Fibroblast of lung (primary cell): ENCODE data around the gene ZEB2. TPM values are rescaled to one million over a fixed set of nuclear protein-coding genes. Genes with fewer than 3 reads are reported as not detected.

ENCODE experiments used
- DNase-seq, 2 donors: peaks; one replicate each; pipeline versions ENCODE4 v3.0.0 to v3.0.0-alpha.2; 2010; ENCODE audit warnings: low read depth in 2 of 2
- H2AFZ ChIP-seq: 2 replicates; pipeline ENCODE4 v1.5.1; 2012; ENCODE audit warnings: low read length, control low read depth, inconsistent platforms
- H3K27ac ChIP-seq: 2 replicates; pipeline ENCODE4 v1.5.1; 2011; ENCODE audit warnings: low read length, control low read depth; ENCODE audit not compliant: insufficient read depth
- H3K27me3 ChIP-seq: 2 replicates; pipeline ENCODE4 v1.5.1; 2011; ENCODE audit warnings: mild to moderate bottlenecking, low read length; ENCODE audit not compliant: control insufficient read depth, insufficient read depth
- H3K36me3 ChIP-seq: 2 replicates; pipeline ENCODE4 v1.5.1; 2011; ENCODE audit warnings: low read length; ENCODE audit not compliant: control insufficient read depth, insufficient read depth
- H3K4me1 ChIP-seq: 2 replicates; pipeline ENCODE4 v1.5.1; 2011; ENCODE audit warnings: low read length; ENCODE audit not compliant: control insufficient read depth, insufficient read depth; ENCODE audit errors: extremely low read depth
- H3K4me2 ChIP-seq: 2 replicates; pipeline ENCODE4 v1.5.1; 2011; ENCODE audit warnings: low read length, control low read depth; ENCODE audit not compliant: insufficient read depth; ENCODE audit errors: extremely low read depth
- H3K4me3 ChIP-seq, 4 experiments: fragments of 200-600 bp in 1 of 4; sonication (generic) in 1 of 4; replicated peaks in 1 of 4; 2 replicates each; pipeline ENCODE4 v1.5.1; 2011 to 2016; ENCODE audit warnings: low read length in 4 of 4, low read depth in 3 of 4, mild to moderate bottlenecking in 3 of 4, control low read depth in 2 of 4, inconsistent platforms in 1 of 4, mixed read lengths in 1 of 4; ENCODE audit not compliant: insufficient read depth in 1 of 4; ENCODE audit errors: control extremely low read depth in 1 of 4
- H3K79me2 ChIP-seq: 2 replicates; pipeline ENCODE4 v1.5.1; 2012; ENCODE audit warnings: mild to moderate bottlenecking, low read length, inconsistent platforms; ENCODE audit not compliant: control insufficient read depth, insufficient read depth
- H3K9ac ChIP-seq: 2 replicates; pipeline ENCODE4 v1.5.1; 2011; ENCODE audit warnings: mild to moderate bottlenecking, low read length, control low read depth; ENCODE audit not compliant: insufficient read depth
- H3K9me3 ChIP-seq: 2 replicates; pipeline ENCODE4 v1.5.1; 2012; ENCODE audit warnings: low read depth, low read length; ENCODE audit not compliant: control insufficient read depth, insufficient read depth
- H4K20me1 ChIP-seq: 2 replicates; pipeline ENCODE4 v1.5.1; 2011; ENCODE audit warnings: low read length; ENCODE audit not compliant: control insufficient read depth, insufficient read depth; ENCODE audit errors: extremely low read depth
- EZH2 ChIP-seq: IDR thresholded peaks from 2 replicates; pipeline ENCODE4 v1.5.1; 2012; ENCODE audit warnings: low read length, control low read depth, mild to moderate bottlenecking; ENCODE audit errors: missing control alignments
- polyA plus RNA-seq, 2 donors: library from polyadenylated mRNA; depleted of rRNA in 1 of 2; stranded (reverse) in 1 of 2; unstranded in 1 of 2; fragments of >200 nt; gene quantifications; 2 replicates each; pipeline ENCODE4 v1.2.1, GENCODE V29; 2011 to 2012; ENCODE audit warnings: missing spikeins in 1 of 2
- total RNA-seq: library from RNA; depleted of rRNA; stranded (reverse); fragments of >200 nt; gene quantifications from 2 replicates; pipeline ENCODE4 v1.2.1, GENCODE V29; 2014
- TF ChIP-seq, protein P1 (sequence below), 2 donors: IDR thresholded peaks in 1 of 2; conservative IDR thresholded peaks in 1 of 2; 1 replicate in 1 of 2; 2 replicates in 1 of 2; pipeline ENCODE4 v1.5.1; 2011 to 2012; ENCODE audit warnings: low read length in 2 of 2, control low read depth in 1 of 2, inconsistent platforms in 1 of 2, low read depth in 1 of 2, mild to moderate bottlenecking in 1 of 2

Gene ZEB2
- total and polyA plus RNA-seq, 2 donors (not counting 1 experiment from before 2014, with no cell fraction given), result 91.0 to 130 TPM

DNA sequence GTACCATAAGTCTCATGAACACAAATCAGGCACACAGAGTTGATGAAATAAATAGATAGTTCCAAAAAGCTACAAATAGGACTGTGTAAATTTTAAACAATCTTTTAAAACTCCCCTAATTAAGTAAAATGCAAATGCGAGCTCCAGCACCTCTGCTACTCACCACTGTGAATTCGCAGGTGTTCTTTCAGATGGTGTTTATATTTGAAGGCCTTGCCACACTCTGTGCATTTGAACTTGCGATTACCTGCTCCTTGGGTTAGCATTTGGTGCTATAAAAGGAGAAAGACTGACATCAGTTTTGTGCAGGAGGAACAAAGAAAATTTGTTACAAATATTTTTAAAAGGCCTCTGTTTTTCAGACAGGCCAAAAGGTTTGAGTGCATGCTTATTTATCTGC is 118.9 kb downstream of the ZEB2 start:
- H3K79me2 ChIP-seq, result no peaks in the 10 kb centered on the region
- no peaks in the 10 kb centered on the region for H3K9me3 ChIP-seq
- no peak overlapping the region for H3K27ac ChIP-seq
- no peak for TF ChIP-seq EZH2
- TF ChIP-seq, protein P1, sequence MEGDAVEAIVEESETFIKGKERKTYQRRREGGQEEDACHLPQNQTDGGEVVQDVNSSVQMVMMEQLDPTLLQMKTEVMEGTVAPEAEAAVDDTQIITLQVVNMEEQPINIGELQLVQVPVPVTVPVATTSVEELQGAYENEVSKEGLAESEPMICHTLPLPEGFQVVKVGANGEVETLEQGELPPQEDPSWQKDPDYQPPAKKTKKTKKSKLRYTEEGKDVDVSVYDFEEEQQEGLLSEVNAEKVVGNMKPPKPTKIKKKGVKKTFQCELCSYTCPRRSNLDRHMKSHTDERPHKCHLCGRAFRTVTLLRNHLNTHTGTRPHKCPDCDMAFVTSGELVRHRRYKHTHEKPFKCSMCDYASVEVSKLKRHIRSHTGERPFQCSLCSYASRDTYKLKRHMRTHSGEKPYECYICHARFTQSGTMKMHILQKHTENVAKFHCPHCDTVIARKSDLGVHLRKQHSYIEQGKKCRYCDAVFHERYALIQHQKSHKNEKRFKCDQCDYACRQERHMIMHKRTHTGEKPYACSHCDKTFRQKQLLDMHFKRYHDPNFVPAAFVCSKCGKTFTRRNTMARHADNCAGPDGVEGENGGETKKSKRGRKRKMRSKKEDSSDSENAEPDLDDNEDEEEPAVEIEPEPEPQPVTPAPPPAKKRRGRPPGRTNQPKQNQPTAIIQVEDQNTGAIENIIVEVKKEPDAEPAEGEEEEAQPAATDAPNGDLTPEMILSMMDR (conservative IDR thresholded peaks at IDR 0.05 in 1 of 2, IDR thresholded peaks at IDR 0.05 in 1 of 2; ENCODE audit: low read depth in 1 of 2, low read length in 2 of 2), result no peak
- peaks cover 16% of the 10 kb centered on the region for H3K4me1 ChIP-seq
- no peak for DNase-seq
- no peak overlapping the region for H3K4me3 ChIP-seq
- no peak overlapping the region for H3K9ac ChIP-seq
- H4K20me1 ChIP-seq, result no peaks in the 10 kb centered on the region
- H3K36me3 ChIP-seq, result peaks cover 16% of the 10 kb centered on the region
- H2AFZ ChIP-seq, result no peak overlapping the region
- H3K4me2 ChIP-seq, result no peak overlapping the region
- no peaks in the 10 kb centered on the region for H3K27me3 ChIP-seq

DNA sequence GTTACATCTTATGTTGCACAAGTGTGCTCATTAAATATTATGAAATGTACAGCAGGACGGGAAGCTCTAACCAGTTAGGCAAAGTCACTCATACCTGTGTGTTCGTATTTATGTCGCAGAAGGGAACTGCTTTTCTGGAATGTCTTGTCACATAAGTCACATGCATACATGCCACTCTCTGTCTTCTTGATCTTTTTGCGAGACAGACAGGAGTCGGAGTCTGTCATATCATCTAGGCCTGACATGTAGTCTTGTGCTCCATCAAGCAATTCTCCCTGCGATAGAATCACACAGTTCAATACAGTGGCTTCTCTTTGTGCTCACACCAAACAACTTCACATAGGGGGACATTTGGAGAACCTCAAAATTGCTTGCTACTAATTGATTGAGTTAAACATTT is 123.6 kb downstream of the ZEB2 start:
- H2AFZ ChIP-seq, result no peak overlapping the region
- H3K9me3 ChIP-seq, result no peaks in the 10 kb centered on the region
- H3K27me3 ChIP-seq, result no peaks in the 10 kb centered on the region
- H3K79me2 ChIP-seq, result no peaks in the 10 kb centered on the region
- H3K27ac ChIP-seq, result no peak overlapping the region
- DNase-seq, result no peak
- no peak overlapping the region for H3K4me2 ChIP-seq
- no peak overlapping the region for H3K9ac ChIP-seq
- H3K4me3 ChIP-seq, result no peak overlapping the region
- H4K20me1 ChIP-seq, result no peaks in the 10 kb centered on the region
- no peaks in the 10 kb centered on the region for H3K4me1 ChIP-seq
- H3K36me3 ChIP-seq, result peaks cover 10% of the 10 kb centered on the region
- TF ChIP-seq EZH2, result no peak
- TF ChIP-seq, protein P1 (conservative IDR thresholded peaks at IDR 0.05 in 1 of 2, IDR thresholded peaks at IDR 0.05 in 1 of 2; ENCODE audit: low read depth in 1 of 2, low read length in 2 of 2), result no peak

DNA sequence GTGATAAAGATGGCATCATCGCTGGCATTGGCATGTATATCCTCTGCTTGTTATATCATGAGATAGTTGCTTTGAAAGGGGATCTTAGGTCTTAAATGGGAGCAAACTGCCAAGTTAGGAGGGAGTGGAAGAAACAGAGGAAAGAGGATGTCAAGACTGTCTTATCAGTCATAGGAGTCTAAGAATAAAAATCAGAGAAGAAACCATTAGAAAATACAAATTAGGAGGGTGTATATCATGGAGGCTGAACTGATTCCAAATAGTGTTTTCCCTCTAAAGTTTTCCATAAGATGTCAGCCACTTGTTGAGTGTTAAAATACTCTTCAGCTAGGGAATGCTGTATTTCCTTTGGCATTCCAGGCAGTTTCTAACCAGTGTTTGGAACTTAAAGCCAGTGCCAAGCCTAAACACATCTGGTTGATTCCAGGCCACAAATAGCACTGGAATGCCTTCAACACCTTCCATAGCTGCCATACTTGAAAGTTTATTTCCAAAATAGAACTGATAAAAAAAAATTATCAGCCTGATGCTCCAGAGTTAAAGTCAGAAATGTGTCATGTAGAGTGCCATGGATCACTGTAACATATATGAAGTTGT is 129.4 kb downstream of the ZEB2 start:
- no peaks in the 10 kb centered on the region for H4K20me1 ChIP-seq
- no peak overlapping the region for H3K9ac ChIP-seq
- no peaks in the 10 kb centered on the region for H3K9me3 ChIP-seq
- no peak overlapping the region for H3K4me3 ChIP-seq
- no peak overlapping the region for H2AFZ ChIP-seq
- peaks cover 2% of the 10 kb centered on the region for H3K4me1 ChIP-seq
- H3K27me3 ChIP-seq, result no peaks in the 10 kb centered on the region
- no peaks in the 10 kb centered on the region for H3K79me2 ChIP-seq
- H3K27ac ChIP-seq, result no peak overlapping the region
- H3K36me3 ChIP-seq, result peaks cover 4% of the 10 kb centered on the region
- peak in 1 of 2 donors; percentile 84 for DNase-seq
- H3K4me2 ChIP-seq, result no peak overlapping the region
- TF ChIP-seq, protein P1 (conservative IDR thresholded peaks at IDR 0.05 in 1 of 2, IDR thresholded peaks at IDR 0.05 in 1 of 2; ENCODE audit: low read depth in 1 of 2, low read length in 2 of 2), result no peak
- no peak for TF ChIP-seq EZH2
